Panc1 (cell line): ENCODE measurements around the gene AFF2.

Experiments
- POLR2AphosphoS5 ChIP-seq: IDR thresholded peaks from 2 replicates; pipeline ENCODE4 v1.6.1; 2012; ENCODE audit warnings: mild to moderate bottlenecking, low read depth, low read length, moderate library complexity
- TCF7L2 ChIP-seq: IDR thresholded peaks from 2 replicates; pipeline ENCODE4 v1.6.1; 2011; ENCODE audit warnings: mild to moderate bottlenecking, low read depth, low read length, inconsistent platforms
- TF ChIP-seq, protein P1 (sequence below): fragments of 450-650 bp; IDR thresholded peaks from 2 replicates; pipeline ENCODE4 v1.5.1; 2017; ENCODE audit warnings: mild to moderate bottlenecking

DNA sequence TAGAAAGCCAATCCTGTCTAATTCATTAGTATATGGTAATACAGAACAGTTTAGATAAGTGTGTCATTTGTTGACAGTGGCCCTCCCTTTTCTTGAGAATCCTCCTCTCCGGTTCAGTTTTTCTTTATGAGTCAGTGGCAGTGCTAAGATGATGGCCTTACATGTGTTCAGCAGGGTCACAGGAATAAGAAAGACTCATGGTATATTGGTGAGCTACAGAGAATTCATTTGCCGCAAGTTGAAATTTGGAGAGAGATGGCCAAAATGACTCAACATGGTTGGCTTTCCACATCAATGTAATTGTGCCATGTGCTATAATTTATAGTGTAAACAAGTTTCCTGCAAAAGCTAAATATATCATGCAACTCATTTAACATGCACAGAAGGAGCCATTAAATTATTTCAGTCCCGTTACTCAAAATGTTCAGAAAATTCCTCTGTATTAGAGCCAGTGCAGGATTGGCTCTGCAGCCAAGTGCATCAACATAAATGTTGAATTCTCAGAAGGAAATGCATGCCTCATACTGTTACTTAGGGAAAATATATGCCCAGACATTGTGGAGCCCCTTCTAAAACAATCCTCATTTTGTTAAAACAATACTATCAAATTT lies 374.3 kb downstream of the AFF2 start:
- TF ChIP-seq, protein P1, sequence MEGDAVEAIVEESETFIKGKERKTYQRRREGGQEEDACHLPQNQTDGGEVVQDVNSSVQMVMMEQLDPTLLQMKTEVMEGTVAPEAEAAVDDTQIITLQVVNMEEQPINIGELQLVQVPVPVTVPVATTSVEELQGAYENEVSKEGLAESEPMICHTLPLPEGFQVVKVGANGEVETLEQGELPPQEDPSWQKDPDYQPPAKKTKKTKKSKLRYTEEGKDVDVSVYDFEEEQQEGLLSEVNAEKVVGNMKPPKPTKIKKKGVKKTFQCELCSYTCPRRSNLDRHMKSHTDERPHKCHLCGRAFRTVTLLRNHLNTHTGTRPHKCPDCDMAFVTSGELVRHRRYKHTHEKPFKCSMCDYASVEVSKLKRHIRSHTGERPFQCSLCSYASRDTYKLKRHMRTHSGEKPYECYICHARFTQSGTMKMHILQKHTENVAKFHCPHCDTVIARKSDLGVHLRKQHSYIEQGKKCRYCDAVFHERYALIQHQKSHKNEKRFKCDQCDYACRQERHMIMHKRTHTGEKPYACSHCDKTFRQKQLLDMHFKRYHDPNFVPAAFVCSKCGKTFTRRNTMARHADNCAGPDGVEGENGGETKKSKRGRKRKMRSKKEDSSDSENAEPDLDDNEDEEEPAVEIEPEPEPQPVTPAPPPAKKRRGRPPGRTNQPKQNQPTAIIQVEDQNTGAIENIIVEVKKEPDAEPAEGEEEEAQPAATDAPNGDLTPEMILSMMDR, result no peak
- TF ChIP-seq TCF7L2 (no peak), POLR2AphosphoS5 (no peak)
